Activated CD4-positive, alpha-beta memory T cell treated with anti-CD3 and anti-CD28 coated beads for 36 hours (primary cell): ENCODE results near the gene TEX29. TPM values are rescaled to one million over a fixed set of nuclear protein-coding genes. Genes with fewer than 3 reads are reported as not detected.
A peak's percentile ranks its signal among the peaks of the same experiment; 100 is the strongest.

Source experiments
- CTCF ChIA-PET: fragments of 350-600 bp; sonication (Branson Sonifier 250); formaldehyde crosslinking; loops from one replicate; lab custom pipeline; 2021; ENCODE audit warnings: antibody characterized with exemption, inconsistent platforms; lab: Charles Lee
- POLR2A ChIA-PET: fragments of 350-600 bp; sonication (Branson Sonifier 250); formaldehyde crosslinking; loops from one replicate; lab custom pipeline; 2021; ENCODE audit warnings: antibody characterized with exemption; lab: Charles Lee
- DNase-seq: peaks from one replicate; pipeline ENCODE4 v3.0.0-alpha.2; 2020
- H3K27ac Mint-ChIP-seq: one replicate; pipeline ENCODE4 v1.8.0; 2021; ENCODE audit warnings: mixed read lengths
- H3K27me3 Mint-ChIP-seq: one replicate; pipeline ENCODE4 v1.8.0; 2021; ENCODE audit warnings: mixed read lengths
- H3K36me3 Mint-ChIP-seq: one replicate; pipeline ENCODE4 v1.8.0; 2021; ENCODE audit warnings: mixed read lengths
- H3K4me1 Mint-ChIP-seq: one replicate; pipeline ENCODE4 v1.8.0; 2021; ENCODE audit warnings: low read depth, mixed read lengths
- H3K4me3 Mint-ChIP-seq: one replicate; pipeline ENCODE4 v1.8.0; 2021; ENCODE audit warnings: mild to moderate bottlenecking, mixed read lengths
- H3K9me3 Mint-ChIP-seq: one replicate; pipeline ENCODE4 v1.8.0; 2021; ENCODE audit warnings: mixed read lengths
- intact Hi-C: fragments of 100-400 bp; cut with micrococcal nuclease; formaldehyde crosslinking; loops from one replicate; pipeline ENCODE4 v1.15.1; 2023
- total RNA-seq, 2 experiments: library from RNA; stranded (reverse); gene quantifications; one replicate each; pipeline ENCODE4 v1.2.3, GENCODE V29; 2021

The TEX29 gene
- total RNA-seq, 2 experiments from 2014 or later = 0.39 to 0.43 TPM

DNA sequence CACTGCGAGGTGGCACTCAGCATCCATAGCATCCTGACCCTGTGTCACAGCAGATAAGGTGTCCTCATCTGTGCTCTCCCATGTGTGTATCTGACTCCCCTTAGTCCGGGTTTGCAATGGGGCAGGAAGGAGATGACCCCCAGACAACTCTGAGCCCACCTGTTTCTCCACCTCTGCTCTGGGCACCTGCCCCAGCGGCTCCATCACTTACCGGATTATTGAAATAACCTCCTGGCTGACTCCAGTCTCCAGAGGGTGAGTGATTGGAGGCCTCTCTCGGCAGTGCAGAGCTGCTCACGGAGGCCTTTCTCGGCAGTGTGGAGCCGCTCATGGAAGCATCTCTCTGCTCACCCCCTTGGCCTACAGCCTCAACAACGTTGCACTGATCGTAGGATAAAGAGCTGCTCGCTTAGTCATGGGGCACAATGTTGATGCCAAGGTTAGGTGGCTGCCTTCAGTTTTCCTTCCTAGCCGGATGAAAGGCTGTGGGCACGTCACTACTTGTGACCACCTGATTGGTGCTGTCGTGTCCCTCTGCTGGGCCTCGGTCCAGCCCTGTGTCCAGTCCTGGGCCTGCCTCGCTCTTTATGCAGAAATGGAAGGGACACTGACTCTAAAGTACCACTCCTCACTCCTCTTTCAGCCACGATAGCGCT, 67.6 kb downstream of the TEX29 start:
- H3K4me1 Mint-ChIP-seq = peaks cover 23% of the 10 kb centered on the region
- CTCF ChIA-PET = no interaction called here
- no peaks in the 10 kb centered on the region for H3K36me3 Mint-ChIP-seq
- DNase-seq = no peak
- H3K27me3 Mint-ChIP-seq = peaks cover 12% of the 10 kb centered on the region
- no peak overlapping the region for H3K4me3 Mint-ChIP-seq
- H3K9me3 Mint-ChIP-seq = no peaks in the 10 kb centered on the region
- POLR2A ChIA-PET = no interaction called here
- intact Hi-C loops = loop anchor here (10.0 kb wide), 1 partner anchor 323 kb away; no protein-coding TSS in a partner anchor
- H3K27ac Mint-ChIP-seq = no peak overlapping the region

DNA sequence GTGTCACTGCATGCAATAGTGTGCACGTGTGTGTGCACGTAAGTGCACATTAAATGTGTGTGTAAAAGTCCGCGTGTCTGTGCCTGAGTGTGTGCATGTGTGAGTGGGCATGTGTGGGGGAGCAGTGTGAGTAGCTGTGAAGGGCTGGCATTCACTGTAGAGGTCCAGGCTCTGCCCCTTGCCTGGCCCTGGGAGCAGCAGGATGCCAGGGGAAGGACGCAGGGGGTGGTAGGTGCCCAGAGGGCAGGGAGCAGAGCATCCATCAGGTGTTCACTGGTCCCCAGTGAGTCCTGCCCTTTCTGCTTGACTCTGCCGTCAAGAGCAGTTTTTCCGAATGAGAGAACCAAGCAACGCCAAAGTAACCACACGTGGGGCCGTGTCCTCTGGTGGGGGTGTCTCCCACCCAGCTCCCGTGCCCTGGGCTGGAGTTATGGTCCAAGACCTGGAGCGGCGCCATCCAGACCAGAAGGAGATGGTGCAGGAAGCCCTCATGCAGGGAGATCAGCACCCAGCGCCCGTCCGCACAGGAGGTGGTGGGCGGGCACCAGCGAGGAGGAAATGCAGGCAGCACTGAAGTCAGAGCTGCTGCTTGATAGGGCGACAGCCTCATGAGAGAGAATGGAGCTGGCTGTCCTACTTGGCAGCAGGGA, 68.5 kb downstream of the TEX29 start:
- Mint-ChIP-seq H3K36me3 (no peaks in the 10 kb centered on the region), H3K27me3 (peaks cover 12% of the 10 kb centered on the region), H3K4me3 (no peak overlapping the region), H3K4me1 (peaks cover 21% of the 10 kb centered on the region), H3K27ac (no peak overlapping the region), H3K9me3 (no peaks in the 10 kb centered on the region)
- CTCF ChIA-PET = no interaction called here
- POLR2A ChIA-PET = no interaction called here
- peak; percentile 28 for DNase-seq
- intact Hi-C loops = loop anchor here (10.0 kb wide), 1 partner anchor 324 kb away; no protein-coding TSS in a partner anchor

DNA sequence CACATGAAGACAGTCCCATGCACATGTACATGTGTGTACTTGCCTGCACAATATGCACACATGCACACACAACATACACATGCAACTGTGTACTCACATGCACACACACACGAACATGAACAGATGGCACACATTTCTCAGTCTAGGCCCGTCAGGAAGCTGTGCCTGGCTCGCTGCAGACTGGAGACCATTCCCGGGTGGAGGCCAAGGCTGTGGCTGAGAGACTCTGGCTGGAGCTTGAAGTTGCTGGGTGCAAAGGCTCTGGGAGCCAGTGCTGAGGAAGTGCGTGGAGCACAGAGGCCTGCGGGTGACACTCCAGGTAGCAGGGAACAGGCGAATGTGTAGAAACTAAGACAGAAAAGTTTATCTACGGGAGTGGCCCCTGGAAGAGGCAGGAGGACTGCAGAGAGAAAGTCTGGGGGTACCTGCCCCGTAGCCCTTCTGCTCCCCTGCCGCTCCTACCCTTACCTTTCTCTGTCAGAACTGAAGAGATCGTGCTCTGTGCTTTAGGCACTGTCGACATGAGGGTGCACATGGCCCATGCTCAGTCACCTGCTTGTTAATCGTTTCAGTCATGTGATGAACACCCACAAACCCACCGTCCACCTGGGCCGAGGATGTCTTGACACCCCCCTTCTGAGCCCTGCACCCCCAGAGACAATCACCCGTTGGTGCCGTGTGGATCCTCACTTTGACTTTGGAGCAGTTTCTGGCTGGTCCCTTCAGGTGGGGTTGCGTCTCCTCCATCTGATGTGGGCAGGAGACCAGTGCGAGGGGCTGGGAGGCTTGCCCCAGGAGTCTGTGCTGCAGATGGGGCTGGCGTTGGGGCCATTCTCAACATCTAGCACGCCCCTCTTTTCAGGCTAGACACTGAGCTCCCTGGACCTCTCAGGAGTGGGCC, 69.4 kb downstream of the TEX29 start:
- no peak for DNase-seq
- H3K4me3 Mint-ChIP-seq = no peak overlapping the region
- ChIA-PET POLR2A (no interaction called here), CTCF (no interaction called here)
- no peaks in the 10 kb centered on the region for H3K9me3 Mint-ChIP-seq
- H3K27me3 Mint-ChIP-seq = peaks cover 8% of the 10 kb centered on the region
- H3K36me3 Mint-ChIP-seq = no peaks in the 10 kb centered on the region
- H3K27ac Mint-ChIP-seq = no peak overlapping the region
- intact Hi-C loops = loop anchor here (10.0 kb wide), 1 partner anchor 325 kb away; no protein-coding TSS in a partner anchor
- H3K4me1 Mint-ChIP-seq = peaks cover 12% of the 10 kb centered on the region

DNA sequence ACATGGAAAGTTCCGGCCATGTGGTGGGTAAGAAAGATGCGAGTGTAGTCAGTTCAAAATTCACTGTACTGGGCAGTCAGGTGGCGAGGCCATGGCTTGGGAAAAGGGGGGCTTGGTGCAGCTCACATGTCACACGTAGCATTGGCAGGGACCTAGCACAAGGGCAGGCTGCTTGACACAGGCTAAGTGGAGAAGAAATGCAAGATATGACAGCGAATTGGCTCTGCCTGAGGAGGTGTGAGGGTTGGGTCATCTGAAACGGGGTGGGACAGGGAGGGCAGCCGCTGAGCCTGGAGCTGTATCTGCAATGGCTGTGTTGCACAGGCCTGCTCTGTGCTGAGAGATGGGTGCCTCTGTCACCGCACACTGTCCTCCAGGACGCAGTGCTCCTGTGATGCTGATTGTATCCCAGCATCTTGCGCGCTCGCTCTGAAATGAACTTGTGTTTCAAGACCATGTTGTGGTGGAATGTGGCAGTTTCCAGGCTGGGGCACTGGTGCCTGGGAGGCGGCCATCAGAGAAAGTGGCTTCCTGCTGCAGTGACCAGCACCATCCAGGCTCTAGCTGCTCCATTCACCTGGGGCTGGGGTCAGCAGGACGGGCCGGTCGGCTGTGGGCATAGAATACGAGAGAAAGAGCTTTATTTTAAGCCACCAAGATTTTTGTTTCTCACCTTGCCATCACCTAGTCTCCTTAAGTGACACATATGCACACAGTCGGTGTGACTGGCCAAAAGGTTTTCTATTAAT, 70.3 kb downstream of the TEX29 start:
- Mint-ChIP-seq H3K9me3 (no peaks in the 10 kb centered on the region), H3K27me3 (peaks cover 8% of the 10 kb centered on the region), H3K4me1 (peaks cover 11% of the 10 kb centered on the region), H3K36me3 (no peaks in the 10 kb centered on the region), H3K27ac (no peak overlapping the region), H3K4me3 (no peak overlapping the region)
- DNase-seq = no peak
- POLR2A ChIA-PET = no interaction called here
- intact Hi-C loops = no loop called here
- CTCF ChIA-PET = no interaction called here

DNA sequence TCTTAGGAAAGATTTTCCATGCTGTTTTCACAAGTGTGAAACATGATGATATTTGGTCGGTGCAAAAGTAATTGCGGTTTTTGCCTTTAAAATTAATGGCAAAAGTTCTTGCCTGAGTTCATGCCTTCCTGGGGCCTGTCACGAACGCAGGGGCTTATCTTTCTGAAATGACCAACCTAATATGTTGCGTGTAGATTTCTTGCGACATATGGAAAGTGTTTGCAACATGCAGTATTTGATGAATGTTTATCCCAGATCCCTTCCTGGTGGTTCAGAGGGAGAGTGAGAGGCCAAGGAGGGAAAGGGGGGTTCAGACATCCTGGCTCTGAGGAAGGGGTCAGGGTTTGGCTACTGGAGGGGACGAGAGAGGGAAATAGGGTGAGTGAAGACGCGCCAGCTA, 72.0 kb downstream of the TEX29 start:
- ChIA-PET POLR2A (no interaction called here), CTCF (no interaction called here)
- DNase-seq = no peak
- Mint-ChIP-seq H3K4me3 (no peak overlapping the region), H3K4me1 (peaks cover 11% of the 10 kb centered on the region), H3K36me3 (no peaks in the 10 kb centered on the region), H3K9me3 (no peaks in the 10 kb centered on the region), H3K27ac (no peak overlapping the region), H3K27me3 (peaks cover 8% of the 10 kb centered on the region)
- intact Hi-C loops = no loop called here

DNA sequence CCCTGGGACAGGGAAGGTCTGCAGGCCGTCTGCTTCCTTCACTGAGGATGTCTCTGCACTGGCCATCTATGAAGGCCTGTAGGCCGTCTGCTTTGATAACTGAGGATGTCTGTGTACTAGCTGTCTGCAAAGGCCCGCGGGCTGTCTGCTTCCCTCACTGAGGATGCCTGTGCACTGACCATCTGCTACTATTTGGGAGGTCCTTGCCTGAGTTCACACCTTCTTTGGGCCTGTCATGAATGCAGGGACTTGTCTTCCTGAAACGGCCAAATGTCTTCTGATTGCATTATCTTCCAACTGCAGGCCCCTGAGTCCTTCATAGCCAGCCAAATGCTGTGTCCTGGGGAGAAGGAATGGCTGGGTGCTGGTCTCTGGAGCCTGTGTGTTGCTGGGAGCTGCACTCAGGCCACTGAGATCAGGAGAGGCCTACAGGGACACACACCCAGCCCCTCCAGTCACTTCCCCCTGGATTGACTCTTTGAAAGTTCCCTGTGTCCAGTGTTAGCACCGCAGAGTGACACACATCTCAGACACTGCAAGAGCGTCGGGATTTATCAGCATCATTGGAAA, 72.9 kb downstream of the TEX29 start:
- no peaks in the 10 kb centered on the region for H3K9me3 Mint-ChIP-seq
- no peaks in the 10 kb centered on the region for H3K36me3 Mint-ChIP-seq
- intact Hi-C loops = no loop called here
- no peak for DNase-seq
- no peak overlapping the region for H3K4me3 Mint-ChIP-seq
- CTCF ChIA-PET = no interaction called here
- peaks cover 8% of the 10 kb centered on the region for H3K27me3 Mint-ChIP-seq
- H3K4me1 Mint-ChIP-seq = peaks cover 11% of the 10 kb centered on the region
- H3K27ac Mint-ChIP-seq = no peak overlapping the region
- POLR2A ChIA-PET = no interaction called here

Other genes with a start within 250 kb of the TEX29 start
- 10 to 100 TPM; 53.1 to 53.4 TPM for gene ARHGEF7, start 205.3 kb upstream of the TEX29 start, total RNA-seq